Measurements from ENCODE around the gene CDC42BPB. TPM values are rescaled to one million over a fixed set of nuclear protein-coding genes. Genes with fewer than 3 reads are reported as not detected.

The CDC42BPB gene
- polyA plus RNA-seq, 3 donors from 2014 or later = not detected

- Mint-ChIP-seq H3K4me1 (no peaks in the 10 kb centered on the region), H3K36me3 (no peaks in the 10 kb centered on the region), H3K9me3 (no peaks in the 10 kb centered on the region), H3K4me3 (no peak overlapping the region), H3K27me3 (ENCODE audit: low read depth in 3 of 3) (no peaks in the 10 kb centered on the region), H3K27ac (no peak overlapping the region)
- DNase-seq = no peak
These were observed 115.8 kb downstream of the CDC42BPB start for GRCh38 chr14:102941419-102942011.

- H3K4me3 Mint-ChIP-seq = no peak overlapping the region
- peaks cover 0 to 3% (median 0%) of the 10 kb centered on the region in 3 donors for H3K27me3 Mint-ChIP-seq (ENCODE audit: low read depth in 3 of 3)
- H3K9me3 Mint-ChIP-seq = no peaks in the 10 kb centered on the region
- no peaks in the 10 kb centered on the region for H3K4me1 Mint-ChIP-seq
- H3K36me3 Mint-ChIP-seq = no peaks in the 10 kb centered on the region
- H3K27ac Mint-ChIP-seq = no peak overlapping the region
- no peak for DNase-seq
These were observed 116.5 kb downstream of the CDC42BPB start for GRCh38 chr14:102940729-102941362.

- H3K4me3 Mint-ChIP-seq = no peak overlapping the region
- H3K36me3 Mint-ChIP-seq = no peaks in the 10 kb centered on the region
- H3K4me1 Mint-ChIP-seq = no peaks in the 10 kb centered on the region
- H3K27ac Mint-ChIP-seq = no peak overlapping the region
- no peaks in the 10 kb centered on the region for H3K9me3 Mint-ChIP-seq
- no peak for DNase-seq
- H3K27me3 Mint-ChIP-seq (ENCODE audit: low read depth in 3 of 3) = peaks cover 0 to 3% (median 0%) of the 10 kb centered on the region in 3 donors
These were observed 117.4 kb downstream of the CDC42BPB start for GRCh38 chr14:102939820-102940561.

GRCh38 chr14:102939329-102939728, 118.0 kb downstream of the CDC42BPB start:
- H3K9me3 Mint-ChIP-seq = no peaks in the 10 kb centered on the region
- no peak overlapping the region for H3K4me3 Mint-ChIP-seq
- no peak for DNase-seq
- H3K4me1 Mint-ChIP-seq = no peaks in the 10 kb centered on the region
- H3K36me3 Mint-ChIP-seq = no peaks in the 10 kb centered on the region
- H3K27ac Mint-ChIP-seq = no peak overlapping the region
- peaks cover 0 to 3% (median 0%) of the 10 kb centered on the region in 3 donors for H3K27me3 Mint-ChIP-seq (ENCODE audit: low read depth in 3 of 3)

- H3K4me3 Mint-ChIP-seq = no peak overlapping the region
- no peak for DNase-seq
- H3K4me1 Mint-ChIP-seq = no peaks in the 10 kb centered on the region
- peaks cover 0 to 3% (median 0%) of the 10 kb centered on the region in 3 donors for H3K27me3 Mint-ChIP-seq (ENCODE audit: low read depth in 3 of 3)
- H3K27ac Mint-ChIP-seq = no peak overlapping the region
- H3K9me3 Mint-ChIP-seq = no peaks in the 10 kb centered on the region
- no peaks in the 10 kb centered on the region for H3K36me3 Mint-ChIP-seq
These were observed 119.2 kb downstream of the CDC42BPB start for GRCh38 chr14:102938191-102938590.

- H3K27ac Mint-ChIP-seq = no peak overlapping the region
- peaks cover 0 to 3% (median 0%) of the 10 kb centered on the region in 3 donors for H3K27me3 Mint-ChIP-seq (ENCODE audit: low read depth in 3 of 3)
- H3K4me3 Mint-ChIP-seq = no peak overlapping the region
- H3K36me3 Mint-ChIP-seq = no peaks in the 10 kb centered on the region
- no peaks in the 10 kb centered on the region for H3K4me1 Mint-ChIP-seq
- no peak for DNase-seq
- no peaks in the 10 kb centered on the region for H3K9me3 Mint-ChIP-seq
These were observed 119.8 kb downstream of the CDC42BPB start for GRCh38 chr14:102937331-102938175.

- Mint-ChIP-seq H3K27me3 (ENCODE audit: low read depth in 3 of 3) (peaks cover 0 to 7% (median 2%) of the 10 kb centered on the region in 3 donors), H3K4me1 (no peaks in the 10 kb centered on the region), H3K4me3 (no peak overlapping the region), H3K9me3 (no peaks in the 10 kb centered on the region), H3K27ac (no peak overlapping the region), H3K36me3 (no peaks in the 10 kb centered on the region)
- no peak for DNase-seq
These were observed 121.6 kb downstream of the CDC42BPB start for GRCh38 chr14:102935756-102936155.

GRCh38 chr14:102933618-102934231, 123.6 kb downstream of the CDC42BPB start:
- Mint-ChIP-seq H3K4me1 (peaks cover 0 to under 1% of the 10 kb centered on the region in 2 donors), H3K36me3 (no peaks in the 10 kb centered on the region), H3K9me3 (no peaks in the 10 kb centered on the region), H3K27me3 (ENCODE audit: low read depth in 3 of 3) (peaks cover 0 to 7% (median 2%) of the 10 kb centered on the region in 3 donors), H3K4me3 (no peak overlapping the region), H3K27ac (no peak overlapping the region)
- no peak for DNase-seq

- DNase-seq = no peak
- no peaks in the 10 kb centered on the region for H3K9me3 Mint-ChIP-seq
- no peak overlapping the region for H3K4me3 Mint-ChIP-seq
- H3K4me1 Mint-ChIP-seq = peaks cover 0 to 3% of the 10 kb centered on the region in 2 donors
- no peak overlapping the region for H3K27ac Mint-ChIP-seq
- peaks cover 0 to 7% (median 3%) of the 10 kb centered on the region in 3 donors for H3K27me3 Mint-ChIP-seq (ENCODE audit: low read depth in 3 of 3)
- no peaks in the 10 kb centered on the region for H3K36me3 Mint-ChIP-seq
These were observed 124.7 kb downstream of the CDC42BPB start for GRCh38 chr14:102932484-102933248.

GRCh38 chr14:102931580-102932285, 125.6 kb downstream of the CDC42BPB start:
- Mint-ChIP-seq H3K4me1 (peaks cover 0 to 3% of the 10 kb centered on the region in 2 donors), H3K36me3 (no peaks in the 10 kb centered on the region), H3K9me3 (no peaks in the 10 kb centered on the region), H3K27ac (no peak overlapping the region), H3K4me3 (peak overlapping the region in 2 of 5 donors; percentile 32 to 42), H3K27me3 (ENCODE audit: low read depth in 3 of 3) (peaks cover 0 to 7% (median 3%) of the 10 kb centered on the region in 3 donors)
- DNase-seq = no peak

GRCh38 chr14:102930753-102931579, 126.4 kb downstream of the CDC42BPB start:
- H3K27me3 Mint-ChIP-seq (ENCODE audit: low read depth in 3 of 3) = peaks cover 0 to 8% (median 3%) of the 10 kb centered on the region in 3 donors
- H3K27ac Mint-ChIP-seq = no peak overlapping the region
- H3K9me3 Mint-ChIP-seq = no peaks in the 10 kb centered on the region
- DNase-seq = no peak
- H3K36me3 Mint-ChIP-seq = no peaks in the 10 kb centered on the region
- H3K4me3 Mint-ChIP-seq = peak overlapping the region in 2 of 5 donors; percentile 3 to 7
- H3K4me1 Mint-ChIP-seq = peaks cover 0 to 3% of the 10 kb centered on the region in 2 donors
